Measurements from ENCODE around the gene DNAH5. TPM values are rescaled to one million over a fixed set of nuclear protein-coding genes. Genes with fewer than 3 reads are reported as not detected.

The DNAH5 gene
- polyA plus RNA-seq, 2 donors = 0.08 to 0.12 TPM

- Histone ChIP-seq H3K36me3 (ENCODE audit: control insufficient read depth in 2 of 2, insufficient read depth in 2 of 2, low read length in 1 of 2) (no peaks in the 10 kb centered on the region), H3K27me3 (ENCODE audit: control insufficient read depth in 1 of 2, insufficient read depth in 2 of 2, low read length in 2 of 2) (no peaks in the 10 kb centered on the region), H3K4me1 (ENCODE audit: control insufficient read depth in 2 of 2, insufficient read depth in 2 of 2, low read length in 1 of 2) (no peaks in the 10 kb centered on the region), H3K4me3 (ENCODE audit: low read depth in 1 of 2, low read length in 2 of 2) (no peak overlapping the region), H3K27ac (ENCODE audit: low read depth in 2 of 2, low read length in 1 of 2) (no peak overlapping the region), H3K9me3 (ENCODE audit: control insufficient read depth in 2 of 2, insufficient read depth in 1 of 2, low read depth in 1 of 2, low read length in 1 of 2) (no peaks in the 10 kb centered on the region)
Observed at GRCh38 chr5:13662626-13663025, 281.9 kb downstream of the DNAH5 start.

GRCh38 chr5:13661272-13661671 lies 283.2 kb downstream of the DNAH5 start:
- H3K4me1 ChIP-seq (ENCODE audit: control insufficient read depth in 2 of 2, insufficient read depth in 2 of 2, low read length in 1 of 2) = no peaks in the 10 kb centered on the region
- 53 to 60% methylated on average over 1 of the region's 1 CpG for WGBS, 2 donors
- H3K9me3 ChIP-seq (ENCODE audit: control insufficient read depth in 2 of 2, insufficient read depth in 1 of 2, low read depth in 1 of 2, low read length in 1 of 2) = no peaks in the 10 kb centered on the region
- no peaks in the 10 kb centered on the region for H3K27me3 ChIP-seq (ENCODE audit: control insufficient read depth in 1 of 2, insufficient read depth in 2 of 2, low read length in 2 of 2)
- H3K27ac ChIP-seq (ENCODE audit: low read depth in 2 of 2, low read length in 1 of 2) = no peak overlapping the region
- no peak overlapping the region for H3K4me3 ChIP-seq (ENCODE audit: low read depth in 1 of 2, low read length in 2 of 2)
- no peaks in the 10 kb centered on the region for H3K36me3 ChIP-seq (ENCODE audit: control insufficient read depth in 2 of 2, insufficient read depth in 2 of 2, low read length in 1 of 2)

DNA sequence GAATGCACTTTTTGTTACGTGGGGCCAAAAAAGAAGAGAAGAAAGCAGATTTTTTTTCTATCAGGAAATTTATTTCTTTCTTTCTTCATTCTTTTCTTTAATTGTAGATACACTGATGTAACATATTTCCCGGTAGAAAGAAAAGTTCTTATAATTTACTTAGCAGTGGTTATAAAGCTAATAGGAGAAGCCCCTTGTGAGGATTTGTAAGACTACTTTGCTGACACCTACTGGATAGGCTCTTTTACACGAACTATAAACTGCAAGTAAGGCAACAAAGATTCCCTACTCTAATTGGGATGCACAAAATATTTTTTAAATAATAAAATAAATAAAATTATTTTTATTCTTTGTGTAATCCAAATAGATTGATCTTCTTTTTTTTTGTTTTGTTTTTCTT lies 284.4 kb downstream of the DNAH5 start:
- no peak overlapping the region for H3K27ac ChIP-seq (ENCODE audit: low read depth in 2 of 2, low read length in 1 of 2)
- whole genome bisulfite sequencing, 2 donors = 46 to 54% methylated on average over 3 of the region's 3 CpGs
- no peaks in the 10 kb centered on the region for H3K4me1 ChIP-seq (ENCODE audit: control insufficient read depth in 2 of 2, insufficient read depth in 2 of 2, low read length in 1 of 2)
- H3K27me3 ChIP-seq (ENCODE audit: control insufficient read depth in 1 of 2, insufficient read depth in 2 of 2, low read length in 2 of 2) = no peaks in the 10 kb centered on the region
- no peaks in the 10 kb centered on the region for H3K9me3 ChIP-seq (ENCODE audit: control insufficient read depth in 2 of 2, insufficient read depth in 1 of 2, low read depth in 1 of 2, low read length in 1 of 2)
- H3K36me3 ChIP-seq (ENCODE audit: control insufficient read depth in 2 of 2, insufficient read depth in 2 of 2, low read length in 1 of 2) = no peaks in the 10 kb centered on the region
- no peak overlapping the region for H3K4me3 ChIP-seq (ENCODE audit: low read depth in 1 of 2, low read length in 2 of 2)

GRCh38 chr5:13659391-13659790 lies 285.1 kb downstream of the DNAH5 start:
- Histone ChIP-seq H3K27me3 (ENCODE audit: control insufficient read depth in 1 of 2, insufficient read depth in 2 of 2, low read length in 2 of 2) (no peaks in the 10 kb centered on the region), H3K4me1 (ENCODE audit: control insufficient read depth in 2 of 2, insufficient read depth in 2 of 2, low read length in 1 of 2) (no peaks in the 10 kb centered on the region), H3K36me3 (ENCODE audit: control insufficient read depth in 2 of 2, insufficient read depth in 2 of 2, low read length in 1 of 2) (no peaks in the 10 kb centered on the region), H3K4me3 (ENCODE audit: low read depth in 1 of 2, low read length in 2 of 2) (no peak overlapping the region), H3K27ac (ENCODE audit: low read depth in 2 of 2, low read length in 1 of 2) (no peak overlapping the region), H3K9me3 (ENCODE audit: control insufficient read depth in 2 of 2, insufficient read depth in 1 of 2, low read depth in 1 of 2, low read length in 1 of 2) (no peaks in the 10 kb centered on the region)
- WGBS, 2 donors = 78 to 83% methylated on average over 3 of the region's 3 CpGs

DNA sequence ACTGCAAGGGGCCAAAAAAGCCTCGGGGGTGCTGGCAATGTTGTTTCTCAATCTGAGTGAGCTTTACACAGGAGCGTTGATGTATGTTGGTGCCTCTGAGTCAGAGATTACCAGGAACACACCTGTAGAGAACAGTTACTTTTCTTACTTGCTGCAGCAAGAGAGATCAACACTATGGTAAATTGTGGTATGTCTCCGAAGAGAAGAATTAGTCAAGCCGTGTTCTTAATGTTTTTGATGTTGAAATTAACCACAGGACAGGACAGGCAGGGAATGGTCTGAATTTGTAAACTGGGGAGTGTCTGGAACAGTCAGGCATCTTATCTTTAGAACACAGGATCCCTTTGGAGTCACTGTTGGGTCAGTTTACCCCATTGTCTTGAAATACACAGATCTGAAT lies 285.7 kb downstream of the DNAH5 start:
- H3K36me3 ChIP-seq (ENCODE audit: control insufficient read depth in 2 of 2, insufficient read depth in 2 of 2, low read length in 1 of 2) = no peaks in the 10 kb centered on the region
- no peak overlapping the region for H3K27ac ChIP-seq (ENCODE audit: low read depth in 2 of 2, low read length in 1 of 2)
- H3K9me3 ChIP-seq (ENCODE audit: control insufficient read depth in 2 of 2, insufficient read depth in 1 of 2, low read depth in 1 of 2, low read length in 1 of 2) = no peaks in the 10 kb centered on the region
- no peak overlapping the region for H3K4me3 ChIP-seq (ENCODE audit: low read depth in 1 of 2, low read length in 2 of 2)
- H3K4me1 ChIP-seq (ENCODE audit: control insufficient read depth in 2 of 2, insufficient read depth in 2 of 2, low read length in 1 of 2) = no peaks in the 10 kb centered on the region
- no peaks in the 10 kb centered on the region for H3K27me3 ChIP-seq (ENCODE audit: control insufficient read depth in 1 of 2, insufficient read depth in 2 of 2, low read length in 2 of 2)
- 67 to 74% methylated on average over 4 of the region's 4 CpGs for WGBS, 2 donors

GRCh38 chr5:13658152-13658551 lies 286.3 kb downstream of the DNAH5 start:
- no peak overlapping the region for H3K4me3 ChIP-seq (ENCODE audit: low read depth in 1 of 2, low read length in 2 of 2)
- 86 to 91% methylated on average over 1 of the region's 1 CpG for WGBS, 2 donors
- H3K4me1 ChIP-seq (ENCODE audit: control insufficient read depth in 2 of 2, insufficient read depth in 2 of 2, low read length in 1 of 2) = no peaks in the 10 kb centered on the region
- H3K9me3 ChIP-seq (ENCODE audit: control insufficient read depth in 2 of 2, insufficient read depth in 1 of 2, low read depth in 1 of 2, low read length in 1 of 2) = no peaks in the 10 kb centered on the region
- H3K27ac ChIP-seq (ENCODE audit: low read depth in 2 of 2, low read length in 1 of 2) = no peak overlapping the region
- H3K36me3 ChIP-seq (ENCODE audit: control insufficient read depth in 2 of 2, insufficient read depth in 2 of 2, low read length in 1 of 2) = no peaks in the 10 kb centered on the region
- H3K27me3 ChIP-seq (ENCODE audit: control insufficient read depth in 1 of 2, insufficient read depth in 2 of 2, low read length in 2 of 2) = no peaks in the 10 kb centered on the region

DNA sequence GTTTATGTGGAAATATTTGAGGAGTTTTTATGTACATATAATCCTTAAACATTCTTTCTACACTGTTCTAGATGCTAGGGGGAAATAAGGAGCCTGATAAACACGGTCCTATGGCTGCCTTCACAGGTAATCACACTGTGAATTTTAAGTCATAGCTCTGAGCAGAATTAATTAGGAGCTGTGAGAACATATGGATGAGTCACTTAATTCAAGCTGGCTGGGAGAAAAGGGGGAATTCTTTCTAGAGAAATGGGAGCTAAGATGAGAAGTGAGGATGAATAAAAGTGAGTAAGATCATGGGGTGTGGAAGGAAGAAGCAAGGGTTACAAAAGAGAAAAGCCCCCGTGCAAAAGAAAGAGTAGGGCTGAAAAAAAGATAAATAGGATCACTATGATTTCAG lies 290.8 kb downstream of the DNAH5 start:
- no peaks in the 10 kb centered on the region for H3K27me3 ChIP-seq (ENCODE audit: control insufficient read depth in 1 of 2, insufficient read depth in 2 of 2, low read length in 2 of 2)
- 47 to 55% methylated on average over 2 of the region's 2 CpGs for WGBS, 2 donors
- no peaks in the 10 kb centered on the region for H3K36me3 ChIP-seq (ENCODE audit: control insufficient read depth in 2 of 2, insufficient read depth in 2 of 2, low read length in 1 of 2)

GRCh38 chr5:13649656-13650055 lies 294.8 kb downstream of the DNAH5 start:
- no peaks in the 10 kb centered on the region for H3K9me3 ChIP-seq (ENCODE audit: control insufficient read depth in 2 of 2, insufficient read depth in 1 of 2, low read depth in 1 of 2, low read length in 1 of 2)
- H3K4me1 ChIP-seq (ENCODE audit: control insufficient read depth in 2 of 2, insufficient read depth in 2 of 2, low read length in 1 of 2) = no peaks in the 10 kb centered on the region
- H3K27me3 ChIP-seq (ENCODE audit: control insufficient read depth in 1 of 2, insufficient read depth in 2 of 2, low read length in 2 of 2) = no peaks in the 10 kb centered on the region
- H3K4me3 ChIP-seq (ENCODE audit: low read depth in 1 of 2, low read length in 2 of 2) = no peak overlapping the region
- no peaks in the 10 kb centered on the region for H3K36me3 ChIP-seq (ENCODE audit: control insufficient read depth in 2 of 2, insufficient read depth in 2 of 2, low read length in 1 of 2)
- no peak overlapping the region for H3K27ac ChIP-seq (ENCODE audit: low read depth in 2 of 2, low read length in 1 of 2)

More for the DNA sequence above, 290.8 kb downstream of the DNAH5 start:
- Histone ChIP-seq H3K27ac (ENCODE audit: low read depth in 2 of 2, low read length in 1 of 2) (no peak overlapping the region), H3K4me1 (ENCODE audit: control insufficient read depth in 2 of 2, insufficient read depth in 2 of 2, low read length in 1 of 2) (no peaks in the 10 kb centered on the region), H3K9me3 (ENCODE audit: control insufficient read depth in 2 of 2, insufficient read depth in 1 of 2, low read depth in 1 of 2, low read length in 1 of 2) (no peaks in the 10 kb centered on the region), H3K4me3 (ENCODE audit: low read depth in 1 of 2, low read length in 2 of 2) (no peak overlapping the region)

GRCh38 chr5:13648822-13649221 lies 295.7 kb downstream of the DNAH5 start:
- Histone ChIP-seq H3K36me3 (ENCODE audit: control insufficient read depth in 2 of 2, insufficient read depth in 2 of 2, low read length in 1 of 2) (no peaks in the 10 kb centered on the region), H3K27me3 (ENCODE audit: control insufficient read depth in 1 of 2, insufficient read depth in 2 of 2, low read length in 2 of 2) (no peaks in the 10 kb centered on the region), H3K4me3 (ENCODE audit: low read depth in 1 of 2, low read length in 2 of 2) (no peak overlapping the region), H3K27ac (ENCODE audit: low read depth in 2 of 2, low read length in 1 of 2) (no peak overlapping the region), H3K9me3 (ENCODE audit: control insufficient read depth in 2 of 2, insufficient read depth in 1 of 2, low read depth in 1 of 2, low read length in 1 of 2) (no peaks in the 10 kb centered on the region), H3K4me1 (ENCODE audit: control insufficient read depth in 2 of 2, insufficient read depth in 2 of 2, low read length in 1 of 2) (no peaks in the 10 kb centered on the region)
- 74 to 75% methylated on average over 3 of the region's 3 CpGs for WGBS, 2 donors

DNA sequence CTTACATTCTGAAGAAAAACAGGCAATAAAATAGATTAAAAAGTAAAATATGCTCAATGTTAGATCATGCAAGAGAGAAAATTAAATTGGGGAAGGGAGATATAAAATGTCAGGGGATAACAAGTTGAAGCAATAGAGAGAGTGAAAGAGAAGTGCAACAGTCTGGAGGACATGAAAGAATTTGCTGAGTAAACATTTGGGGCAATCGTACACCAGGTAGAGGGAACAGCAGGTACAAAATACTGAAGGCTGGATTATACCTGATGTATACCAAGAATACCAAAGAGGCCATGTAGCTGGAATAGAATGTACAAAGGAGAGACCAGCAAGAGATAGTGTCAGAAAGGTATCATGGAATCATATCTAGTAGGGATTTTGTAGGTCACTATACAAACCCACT lies 300.8 kb downstream of the DNAH5 start:
- Histone ChIP-seq H3K27me3 (ENCODE audit: control insufficient read depth in 1 of 2, insufficient read depth in 2 of 2, low read length in 2 of 2) (no peaks in the 10 kb centered on the region), H3K9me3 (ENCODE audit: control insufficient read depth in 2 of 2, insufficient read depth in 1 of 2, low read depth in 1 of 2, low read length in 1 of 2) (no peaks in the 10 kb centered on the region), H3K27ac (ENCODE audit: low read depth in 2 of 2, low read length in 1 of 2) (no peak overlapping the region), H3K4me1 (ENCODE audit: control insufficient read depth in 2 of 2, insufficient read depth in 2 of 2, low read length in 1 of 2) (no peaks in the 10 kb centered on the region), H3K4me3 (ENCODE audit: low read depth in 1 of 2, low read length in 2 of 2) (no peak overlapping the region), H3K36me3 (ENCODE audit: control insufficient read depth in 2 of 2, insufficient read depth in 2 of 2, low read length in 1 of 2) (no peaks in the 10 kb centered on the region)
- WGBS, 2 donors = 50 to 56% methylated on average over 1 of the region's 1 CpG

All from esophagus (tissue), 2 donors.